NCI-H146 (cell line): ENCODE measurements around the gene UNC5CL.

ENCODE experiments used
- DNase-seq: peaks from one replicate; lab custom pipeline; 2025; lab: John Stamatoyannopoulos, UW

The UNC5CL gene

GRCh38 chr6:41039060-41039998 lies at the start of gene UNC5CL:
UNC5CL (minus strand) TSS chr6:41039221; CDS start chr6:41035074, 4,147 bp downstream.
- DNase-seq = peak; percentile 76

GRCh38 chr6:41088451-41088850 lies 49.4 kb upstream of the UNC5CL start:
- no peak for DNase-seq

GRCh38 chr6:41085182-41085581 lies 46.2 kb upstream of the UNC5CL start:
- DNase-seq = no peak

- DNase-seq = no peak
Measured at GRCh38 chr6:41083072-41083471, 44.1 kb upstream of the UNC5CL start.

GRCh38 chr6:41080621-41081020 lies 41.6 kb upstream of the UNC5CL start:
- no peak for DNase-seq

GRCh38 chr6:41079080-41079479 lies 40.1 kb upstream of the UNC5CL start:
- DNase-seq = no peak

- DNase-seq = no peak
Measured at GRCh38 chr6:41078101-41078500, 39.1 kb upstream of the UNC5CL start.

GRCh38 chr6:41077536-41077935 lies 38.5 kb upstream of the UNC5CL start:
- DNase-seq = no peak

GRCh38 chr6:41075651-41076626 lies 36.9 kb upstream of the UNC5CL start:
- no peak for DNase-seq

- DNase-seq = no peak
Measured at GRCh38 chr6:41074692-41075436, 35.8 kb upstream of the UNC5CL start.

GRCh38 chr6:41073968-41074691 lies 35.1 kb upstream of the UNC5CL start:
- DNase-seq = peak; percentile 39

GRCh38 chr6:41073203-41073967 lies 34.4 kb upstream of the UNC5CL start:
- peak; percentile 92 for DNase-seq

- no peak for DNase-seq
Measured at GRCh38 chr6:41072836-41073202, 33.8 kb upstream of the UNC5CL start, which contains the start of gene NFYA. NFYA (plus strand) TSS chr6:41072974; CDS start chr6:41079090, 6,116 bp downstream.

GRCh38 chr6:41071923-41072835 lies 33.2 kb upstream of the UNC5CL start, which contains the start of gene OARD1:
OARD1 (minus strand) TSS chr6:41072356; CDS start chr6:41071634, 722 bp downstream.
- peak; percentile 100 for DNase-seq

GRCh38 chr6:41071501-41071922 lies 32.5 kb upstream of the UNC5CL start:
- no peak for DNase-seq

- peak; percentile 84 for DNase-seq
Measured at GRCh38 chr6:41066867-41067304, 27.9 kb upstream of the UNC5CL start.

GRCh38 chr6:41065550-41066026 lies 26.6 kb upstream of the UNC5CL start:
- no peak for DNase-seq

- no peak for DNase-seq
Measured at GRCh38 chr6:41064841-41065240, 25.8 kb upstream of the UNC5CL start.

GRCh38 chr6:41063884-41064285 lies 24.9 kb upstream of the UNC5CL start:
- no peak for DNase-seq
